ENCODE data around the gene NHS.

The NHS gene

DNA sequence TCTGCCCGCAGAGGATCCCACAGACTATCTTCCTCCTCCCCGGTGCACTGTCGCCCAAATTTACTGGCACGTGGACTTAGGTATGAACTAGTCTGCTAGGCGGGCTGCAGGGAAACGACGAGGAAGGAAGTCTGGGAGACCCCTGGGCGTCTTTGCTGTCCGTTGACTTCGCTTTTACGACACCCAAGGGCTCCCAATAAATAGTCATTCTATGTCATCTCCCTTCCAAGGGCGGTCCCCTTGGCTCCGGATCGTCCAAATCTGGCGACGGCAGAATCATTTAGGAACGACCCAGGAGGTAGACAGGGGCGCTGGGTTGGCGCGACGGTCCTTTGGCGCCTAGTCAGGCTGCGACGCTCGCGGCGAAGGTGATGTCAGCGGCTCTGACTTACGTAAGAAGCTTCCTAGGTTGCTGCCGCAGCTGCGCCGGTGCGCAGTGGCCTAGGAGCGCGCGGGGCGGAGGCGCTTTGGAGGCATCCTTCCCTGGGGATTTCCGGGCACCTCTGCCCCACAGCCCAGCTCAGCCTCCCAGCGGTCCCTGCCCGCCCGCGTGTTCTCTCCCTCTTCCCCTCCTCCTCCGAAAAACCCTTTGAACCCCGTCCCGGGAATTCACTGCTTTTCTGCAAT, 2.2 kb downstream of the NHS start:
- TF ChIP-seq, protein P1, sequence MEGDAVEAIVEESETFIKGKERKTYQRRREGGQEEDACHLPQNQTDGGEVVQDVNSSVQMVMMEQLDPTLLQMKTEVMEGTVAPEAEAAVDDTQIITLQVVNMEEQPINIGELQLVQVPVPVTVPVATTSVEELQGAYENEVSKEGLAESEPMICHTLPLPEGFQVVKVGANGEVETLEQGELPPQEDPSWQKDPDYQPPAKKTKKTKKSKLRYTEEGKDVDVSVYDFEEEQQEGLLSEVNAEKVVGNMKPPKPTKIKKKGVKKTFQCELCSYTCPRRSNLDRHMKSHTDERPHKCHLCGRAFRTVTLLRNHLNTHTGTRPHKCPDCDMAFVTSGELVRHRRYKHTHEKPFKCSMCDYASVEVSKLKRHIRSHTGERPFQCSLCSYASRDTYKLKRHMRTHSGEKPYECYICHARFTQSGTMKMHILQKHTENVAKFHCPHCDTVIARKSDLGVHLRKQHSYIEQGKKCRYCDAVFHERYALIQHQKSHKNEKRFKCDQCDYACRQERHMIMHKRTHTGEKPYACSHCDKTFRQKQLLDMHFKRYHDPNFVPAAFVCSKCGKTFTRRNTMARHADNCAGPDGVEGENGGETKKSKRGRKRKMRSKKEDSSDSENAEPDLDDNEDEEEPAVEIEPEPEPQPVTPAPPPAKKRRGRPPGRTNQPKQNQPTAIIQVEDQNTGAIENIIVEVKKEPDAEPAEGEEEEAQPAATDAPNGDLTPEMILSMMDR (IDR thresholded peaks at IDR 0.05; ENCODE audit: low read depth, low read length), result no peak
- peak overlapping the region; percentile 58 for H3K4me3 ChIP-seq (ENCODE audit: low read depth, low read length)

DNA sequence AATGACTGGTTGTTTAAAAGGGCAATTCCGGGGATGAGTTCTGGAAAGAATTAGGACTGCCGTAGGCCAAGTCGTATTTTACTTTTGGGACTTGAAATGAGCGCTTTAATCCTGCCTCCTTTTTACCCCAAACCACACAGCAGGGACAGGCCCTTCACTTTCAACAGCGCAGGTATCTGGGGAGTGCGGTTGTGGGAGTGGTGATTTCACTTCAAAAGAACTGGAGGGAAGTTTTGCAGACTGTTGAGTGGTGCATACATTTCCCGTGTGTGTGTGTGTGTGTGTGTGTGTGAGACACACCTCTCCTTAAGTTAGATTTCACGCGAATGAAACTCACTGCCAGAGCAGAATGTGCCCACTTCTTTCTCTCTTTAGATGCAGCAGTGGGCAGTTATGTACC, 2.8 kb downstream of the NHS start:
- H3K4me3 ChIP-seq (ENCODE audit: low read depth, low read length), result peak overlapping the region; percentile 58; the same call in 1 of the 2 replicates
- TF ChIP-seq, protein P1 (IDR thresholded peaks at IDR 0.05; ENCODE audit: low read depth, low read length), result no peak

DNA sequence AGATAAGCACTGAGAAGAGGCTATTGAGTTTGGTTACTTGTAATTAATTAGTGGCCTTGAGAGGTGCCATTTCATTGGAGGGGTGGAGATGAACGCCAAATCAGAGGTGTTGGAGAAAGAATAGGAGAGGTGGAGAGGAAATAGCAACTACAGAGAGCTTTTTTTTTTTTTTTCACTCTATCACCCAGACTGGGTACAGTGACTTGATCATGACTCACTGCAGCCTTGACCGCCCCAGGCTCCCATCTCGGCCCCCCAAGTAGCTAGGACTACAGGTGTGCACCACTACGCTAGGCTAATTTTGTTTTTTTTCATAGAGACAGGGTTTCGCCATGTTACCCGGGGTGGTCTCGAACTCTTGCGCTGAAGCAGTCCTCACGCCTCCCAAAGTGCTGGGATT, 5.2 kb downstream of the NHS start:
- H3K4me3 ChIP-seq (ENCODE audit: low read depth, low read length), result no peak overlapping the region
- TF ChIP-seq, protein P1 (IDR thresholded peaks at IDR 0.05; ENCODE audit: low read depth, low read length), result no peak

DNA sequence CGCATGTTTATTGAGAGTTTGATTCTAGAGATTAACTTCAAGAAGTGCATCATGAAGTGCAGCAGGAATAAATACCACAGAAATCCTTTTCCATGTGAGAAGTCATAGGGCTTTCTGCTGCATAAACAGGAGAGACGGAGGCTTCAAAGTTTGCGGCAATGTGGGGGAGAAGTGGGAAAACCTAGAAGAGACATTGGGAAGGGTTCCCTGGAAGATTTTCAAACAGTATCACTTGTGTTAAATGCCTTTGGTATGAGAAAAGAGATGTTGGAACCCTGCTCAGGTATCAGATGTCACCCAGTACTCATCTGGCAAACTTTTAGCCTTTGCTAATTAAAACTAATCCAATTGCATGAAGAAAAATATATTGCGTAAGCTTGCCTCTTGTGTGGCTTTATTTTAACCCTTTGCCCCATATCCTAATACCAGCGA, 15.4 kb downstream of the NHS start:
- H3K4me3 ChIP-seq (ENCODE audit: low read depth, low read length), result no peak overlapping the region
- TF ChIP-seq, protein P1 (IDR thresholded peaks at IDR 0.05; ENCODE audit: low read depth, low read length), result no peak

DNA sequence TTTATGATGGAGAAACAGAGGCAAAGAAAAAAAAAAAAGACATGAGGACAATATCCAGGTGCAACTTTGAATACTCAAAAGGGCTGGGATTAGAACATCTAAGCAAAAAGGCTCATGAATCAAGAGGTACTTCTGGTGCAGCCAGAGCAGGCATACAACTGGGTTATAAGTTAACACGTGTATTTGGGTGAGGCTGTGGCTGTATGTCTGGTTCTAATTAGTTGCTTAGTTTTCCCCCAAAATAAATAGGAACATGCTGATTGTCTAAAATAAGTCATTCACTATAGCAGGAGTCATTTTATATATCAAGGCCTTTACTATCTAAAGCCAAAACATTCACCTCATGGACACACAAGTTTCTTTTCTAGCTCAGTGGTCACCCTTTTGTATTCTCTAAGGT, 20.2 kb downstream of the NHS start:
- no peak overlapping the region for H3K4me3 ChIP-seq (ENCODE audit: low read depth, low read length)
- TF ChIP-seq, protein P1 (IDR thresholded peaks at IDR 0.05; ENCODE audit: low read depth, low read length), result no peak

DNA sequence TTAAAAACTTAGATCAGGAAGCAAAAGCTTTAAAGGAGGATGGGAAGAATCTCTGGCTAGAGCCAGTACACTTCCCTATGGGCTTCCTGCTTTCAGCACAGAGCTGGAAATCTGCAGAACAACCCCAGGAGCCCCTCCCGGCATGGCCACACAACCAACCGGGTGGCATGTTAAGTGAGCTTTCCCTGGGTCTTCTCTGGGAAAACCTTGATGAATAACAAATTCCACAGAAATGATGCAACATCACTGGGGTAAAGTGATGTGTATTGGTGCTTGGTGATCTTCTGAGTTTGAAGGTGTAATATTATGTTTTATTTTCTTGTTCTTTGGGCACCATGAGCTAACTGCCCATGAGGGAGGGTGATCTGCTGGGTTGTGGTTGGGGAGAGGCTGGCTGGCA, 22.1 kb downstream of the NHS start:
- H3K4me3 ChIP-seq (ENCODE audit: low read depth, low read length), result no peak overlapping the region
- TF ChIP-seq, protein P1 (IDR thresholded peaks at IDR 0.05; ENCODE audit: low read depth, low read length), result no peak

DNA sequence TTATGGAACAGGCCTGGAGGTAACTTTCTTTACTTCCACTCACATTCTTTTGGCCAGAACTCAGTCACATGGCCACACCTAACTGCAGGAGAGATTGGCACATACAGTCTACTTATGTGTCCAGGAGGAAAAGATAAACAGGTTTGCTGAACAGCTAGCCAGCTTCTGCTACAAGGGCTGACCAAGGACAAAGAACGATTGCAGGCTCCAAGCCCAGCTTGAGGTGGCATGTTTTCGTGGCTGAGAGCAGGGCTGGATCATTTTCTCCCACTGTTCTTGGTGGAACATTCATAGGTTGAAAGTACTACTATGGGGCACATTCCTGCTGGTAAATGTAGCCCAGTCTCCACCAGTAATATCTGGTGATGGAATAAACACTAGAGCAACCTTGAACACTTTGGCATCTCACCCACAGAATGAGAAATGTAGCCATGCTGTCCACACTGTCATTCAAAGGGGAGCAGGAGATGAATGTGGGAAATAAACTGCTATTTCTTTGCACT, 28.2 kb downstream of the NHS start:
- H3K4me3 ChIP-seq (ENCODE audit: low read depth, low read length), result no peak overlapping the region
- TF ChIP-seq, protein P1 (IDR thresholded peaks at IDR 0.05; ENCODE audit: low read depth, low read length), result no peak

Measured in WI38 (cell line).